HCT116 (cell line): ENCODE results near the gene FAM13C. TPM values are rescaled to one million over a fixed set of nuclear protein-coding genes. Genes with fewer than 3 reads are reported as not detected.

Experiments used
- ATAC-seq: fragments of 200-7000 bp; cut with Tn5 transposase; 2 replicates; pipeline ENCODE4 v1.9.1; 2020; ENCODE audit warnings: mild to moderate bottlenecking, moderate library complexity
- BruUV-seq: library from RNA; stranded (reverse); fragments of 400-500 nt; replicated peaks from 2 replicates; lab custom pipeline; 2021; lab: Mats Ljungman, UMichigan
- CTCF ChIA-PET: fragments of 300-600 bp; sonication (Branson Sonifier 250); formaldehyde crosslinking; loops from one replicate; lab custom pipeline; 2021; ENCODE audit warnings: antibody characterized with exemption; lab: Charles Lee
- POLR2A ChIA-PET: fragments of 300-600, 350-600 bp; sonication (Branson Sonifier 250); formaldehyde crosslinking; loops from one replicate; lab custom pipeline; 2021; ENCODE audit warnings: antibody characterized with exemption; lab: Charles Lee
- RAD21 ChIA-PET, 2 experiments: fragments of 300-600 bp; sonication (Branson Sonifier 250); formaldehyde crosslinking; loops; one replicate each; lab custom pipeline; 2023; ENCODE audit warnings: low total read pairs in 2 of 2; ENCODE audit not compliant: uncharacterized antibody in 2 of 2, unreplicated experiment in 2 of 2, low non-redundant PET in 1 of 2; lab: Charles Lee
- DNase-seq: peaks from one replicate; pipeline ENCODE4 v3.0.0-alpha.2; 2010; ENCODE audit warnings: low read depth, low spot score
- H2AFZ ChIP-seq: fragments of 200-600 bp; shearing (Covaris generic), sonication (generic); 2 replicates; pipeline ENCODE4 v1.6.1; 2017; ENCODE audit warnings: low read depth, mixed run types, mixed read lengths, antibody characterized with exemption, low read length; ENCODE audit not compliant: poor library complexity, severe bottlenecking
- H3K27ac ChIP-seq: 2 replicates; pipeline ENCODE4 v1.5.1; 2012; ENCODE audit warnings: low read depth, low read length
- H3K27me3 ChIP-seq: fragments of 200-600 bp; sonication (generic); 2 replicates; pipeline ENCODE4 v1.6.1; 2016; ENCODE audit warnings: mixed run types, low read length, mixed read lengths; ENCODE audit not compliant: insufficient read depth
- H3K36me3 ChIP-seq, 2 experiments: fragments of 200-500 bp in 1 of 2; fragments of 200-600 bp in 1 of 2; sonication (Bioruptor generic) in 1 of 2; sonication (generic) in 1 of 2; 2 replicates each; pipeline versions ENCODE4 v1.5.1 to v1.6.1; 2014 to 2016; ENCODE audit warnings: low read length in 2 of 2, inconsistent platforms in 1 of 2, mixed read lengths in 1 of 2, mixed run types in 1 of 2; ENCODE audit not compliant: insufficient read depth in 2 of 2, control insufficient read depth in 1 of 2
- H3K4me1 ChIP-seq, 2 experiments: fragments of 200-600 bp in 1 of 2; sonication (generic) in 1 of 2; 2 replicates each; pipeline versions ENCODE4 v1.5.1 to v1.6.1; 2012 to 2017; ENCODE audit warnings: low read length in 2 of 2, inconsistent platforms in 1 of 2, mild to moderate bottlenecking in 1 of 2, mixed read lengths in 1 of 2, mixed run types in 1 of 2, moderate library complexity in 1 of 2; ENCODE audit not compliant: insufficient read depth in 2 of 2, control insufficient read depth in 1 of 2
- H3K4me2 ChIP-seq: fragments of 200-600 bp; sonication (generic); 2 replicates; pipeline ENCODE4 v1.6.1; 2017; ENCODE audit warnings: mixed run types, low read length, mixed read lengths
- H3K4me3 ChIP-seq, 2 experiments: fragments of 200-600 bp in 1 of 2; sonication (generic) in 1 of 2; replicated peaks in 1 of 2; 2 replicates each; pipeline ENCODE4 v1.5.1; 2011 to 2016; ENCODE audit warnings: low read length in 2 of 2, control low read depth in 1 of 2, low read depth in 1 of 2, mild to moderate bottlenecking in 1 of 2, mixed read lengths in 1 of 2, mixed run types in 1 of 2
- H3K79me2 ChIP-seq: fragments of 200-600 bp; sonication (generic); 2 replicates; pipeline ENCODE4 v1.6.1; 2017; ENCODE audit warnings: mild to moderate bottlenecking, mixed run types, low read length, moderate library complexity, mixed read lengths; ENCODE audit not compliant: insufficient read depth
- H3K9ac ChIP-seq: fragments of 200-600 bp; sonication (generic); 2 replicates; pipeline ENCODE4 v1.6.1; 2016; ENCODE audit warnings: low read length, mixed read lengths
- H3K9me2 ChIP-seq: fragments of 200-600 bp; sonication (generic), shearing (Covaris generic); 2 replicates; pipeline ENCODE4 v1.6.1; 2017; ENCODE audit warnings: mixed run types, mild to moderate bottlenecking, moderate library complexity; ENCODE audit not compliant: insufficient read depth
- H3K9me3 ChIP-seq, 2 experiments: fragments of 200-500 bp in 1 of 2; fragments of 200-600 bp in 1 of 2; sonication (Bioruptor generic) in 1 of 2; sonication (generic) in 1 of 2; 2 replicates each; pipeline ENCODE4 v1.6.1; 2014 to 2017; ENCODE audit warnings: low read length in 2 of 2, mixed read lengths in 2 of 2, inconsistent platforms in 1 of 2, low read depth in 1 of 2, mild to moderate bottlenecking in 1 of 2, mixed run types in 1 of 2, moderate library complexity in 1 of 2; ENCODE audit not compliant: control insufficient read depth in 1 of 2, insufficient read depth in 1 of 2
- H4K20me1 ChIP-seq: fragments of 200-600 bp; sonication (generic), shearing (Covaris generic); 2 replicates; pipeline ENCODE4 v1.6.1; 2017; ENCODE audit warnings: mixed run types, mild to moderate bottlenecking, moderate library complexity; ENCODE audit not compliant: insufficient read depth
- ATF3 ChIP-seq: IDR thresholded peaks from 2 replicates; pipeline ENCODE4 v1.6.1; 2012
- CBX3 ChIP-seq: IDR thresholded peaks from 2 replicates; pipeline ENCODE4 v1.6.1; 2012; ENCODE audit warnings: low read depth
- CEBPB ChIP-seq: IDR thresholded peaks from 2 replicates; pipeline ENCODE4 v1.6.1; 2012; ENCODE audit warnings: low read depth
- ELF1 ChIP-seq: IDR thresholded peaks from 2 replicates; pipeline ENCODE4 v1.6.1; 2012; ENCODE audit warnings: low read depth, borderline replicate concordance
- EZH2 ChIP-seq: fragments of 200-600 bp; sonication (generic); IDR thresholded peaks from 2 replicates; pipeline ENCODE4 v1.6.1; 2017; ENCODE audit warnings: antibody characterized with exemption, mixed run types
- SP1 ChIP-seq: IDR thresholded peaks from 2 replicates; pipeline ENCODE4 v1.6.1; 2012; ENCODE audit warnings: low read depth
- YY1 ChIP-seq: IDR thresholded peaks from 2 replicates; pipeline ENCODE4 v1.6.1; 2011; ENCODE audit warnings: low read length, low read depth, moderate library complexity, mild to moderate bottlenecking; ENCODE audit not compliant: insufficient replicate concordance; ENCODE audit errors: extremely low read depth
- ZBTB33 ChIP-seq: IDR thresholded peaks from 2 replicates; pipeline ENCODE4 v1.6.1; 2011; ENCODE audit warnings: mild to moderate bottlenecking, low read length, moderate library complexity; ENCODE audit not compliant: insufficient replicate concordance; ENCODE audit errors: extremely low read depth
- ZFX ChIP-seq: fragments of 450-650 bp; IDR thresholded peaks from 2 replicates; pipeline ENCODE4 v1.6.1; 2017
- ZNF274 ChIP-seq: fragments of 200-500 bp; sonication (Bioruptor generic); IDR thresholded peaks from 2 replicates; pipeline ENCODE4 v1.6.1; 2014; ENCODE audit warnings: mild to moderate bottlenecking, low read depth, low read length, inconsistent platforms
- intact Hi-C: fragments of 100-400 bp; cut with micrococcal nuclease; formaldehyde crosslinking; loops from 2 replicates; pipeline ENCODE4 v1.10.0; 2022
- total RNA-seq: library from RNA; stranded (reverse); gene quantifications from one replicate; pipeline ENCODE4 v1.2.1, GENCODE V29; 2021; ENCODE audit not compliant: unreplicated experiment

FAM13C gene
- total RNA-seq, 1 experiment from 2014 or later, result 0.42 TPM

GRCh38 chr10:59266321-59266720, 96.0 kb downstream of the FAM13C start:
- 0 out of 2 replicates have a peak, but pooled peaks cover 3% of the 10 kb centered on the region for H3K9me2 ChIP-seq
- H3K27me3 ChIP-seq, result peaks cover 61% of the 10 kb centered on the region
- POLR2A ChIA-PET, result no interaction called here
- H3K4me2 ChIP-seq, result no peak overlapping the region
- RAD21 ChIA-PET, result no interaction called here
- BruUV-seq, result no TSS peak
- H3K9ac ChIP-seq, result no peak overlapping the region
- CTCF ChIA-PET, result no interaction called here
- DNase-seq, result no peak
- no peaks in the 10 kb centered on the region for H3K9me3 ChIP-seq
- no peak for ATAC-seq
- no peaks in the 10 kb centered on the region for H3K36me3 ChIP-seq
- H3K4me3 ChIP-seq, result no peak overlapping the region
- H2AFZ ChIP-seq, result no peak overlapping the region
- no peaks in the 10 kb centered on the region; the same call in 1 of the 2 replicates for H4K20me1 ChIP-seq
- no peak overlapping the region for H3K27ac ChIP-seq
- no peaks in the 10 kb centered on the region for H3K79me2 ChIP-seq
- intact Hi-C loops, result no loop called here
- no peak for TF ChIP-seq ZFX
- TF ChIP-seq ZNF274, result no peak
- TF ChIP-seq YY1, result no peak
- TF ChIP-seq CBX3, result no peak
- TF ChIP-seq SP1, result no peak
- no peak for TF ChIP-seq ATF3
- no peak for TF ChIP-seq ZBTB33
- TF ChIP-seq EZH2, result no peak
- TF ChIP-seq ELF1, result no peak
- TF ChIP-seq CEBPB, result no peak
- no peaks in the 10 kb centered on the region for H3K4me1 ChIP-seq
